GM23248 (cell line): ENCODE measurements around the gene SLC8A1. TPM values are rescaled to one million over a fixed set of nuclear protein-coding genes. Genes with fewer than 3 reads are reported as not detected.

Source experiments
- DNase-seq: peaks from one replicate; pipeline ENCODE4 v3.0.0-alpha.2; 2015
- H2AFZ ChIP-seq: fragments of 200-600 bp; sonication (generic); 2 replicates; pipeline ENCODE4 v1.6.1; 2016; ENCODE audit warnings: antibody characterized with exemption
- H3F3A ChIP-seq: fragments of 200-600 bp; sonication (generic); 2 replicates; pipeline ENCODE4 v1.6.1; 2016; ENCODE audit warnings: mild to moderate bottlenecking, antibody characterized with exemption, mixed run types; ENCODE audit not compliant: insufficient read depth
- H3K27ac ChIP-seq: fragments of 200-600 bp; sonication (generic); 2 replicates; pipeline ENCODE4 v1.5.1; 2016; ENCODE audit warnings: mild to moderate bottlenecking
- H3K27me3 ChIP-seq: fragments of 200-600 bp; sonication (generic); replicated peaks from 2 replicates; pipeline ENCODE4 v1.6.1; 2016; ENCODE audit warnings: mild to moderate bottlenecking; ENCODE audit not compliant: insufficient read depth
- H3K36me3 ChIP-seq: fragments of 200-600 bp; sonication (generic); 2 replicates; pipeline ENCODE4 v1.6.1; 2016; ENCODE audit warnings: low read depth, mild to moderate bottlenecking
- H3K4me1 ChIP-seq: fragments of 200-600 bp; sonication (generic); 2 replicates; pipeline ENCODE4 v1.6.1; 2016; ENCODE audit warnings: mild to moderate bottlenecking; ENCODE audit not compliant: insufficient read depth
- H3K4me2 ChIP-seq: fragments of 200-600 bp; sonication (generic); one replicate; pipeline ENCODE4 v1.6.1; 2016; ENCODE audit warnings: mild to moderate bottlenecking; ENCODE audit not compliant: unreplicated experiment
- H3K4me3 ChIP-seq: fragments of 200-600 bp; sonication (generic); 2 replicates; pipeline ENCODE4 v1.5.1; 2016; ENCODE audit warnings: mild to moderate bottlenecking
- H3K79me2 ChIP-seq: fragments of 200-600 bp; sonication (generic); 2 replicates; pipeline ENCODE4 v1.6.1; 2016; ENCODE audit warnings: mild to moderate bottlenecking; ENCODE audit not compliant: insufficient read depth
- H3K9ac ChIP-seq: fragments of 200-600 bp; sonication (generic); 2 replicates; pipeline ENCODE4 v1.6.1; 2016; ENCODE audit warnings: mild to moderate bottlenecking
- H3K9me2 ChIP-seq: fragments of 200-600 bp; sonication (generic); 2 replicates; pipeline ENCODE4 v1.6.1; 2016; ENCODE audit warnings: mixed run types, mild to moderate bottlenecking, moderate library complexity; ENCODE audit not compliant: insufficient read depth
- H3K9me3 ChIP-seq: fragments of 200-600 bp; sonication (generic); one replicate; pipeline ENCODE4 v1.6.1; 2017; ENCODE audit warnings: low read depth
- H4K20me1 ChIP-seq: fragments of 200-600 bp; sonication (generic); 2 replicates; pipeline ENCODE4 v1.6.0; 2016; ENCODE audit not compliant: insufficient read depth
- EZH2 ChIP-seq: fragments of 200-600 bp; sonication (generic); IDR thresholded peaks from 2 replicates; pipeline ENCODE4 v1.6.1; 2018; ENCODE audit warnings: antibody characterized with exemption, mild to moderate bottlenecking; ENCODE audit not compliant: insufficient read depth, poor library complexity, severe bottlenecking
- EZH2phosphoT487 ChIP-seq: fragments of 200-600 bp; sonication (generic); IDR thresholded peaks from 2 replicates; pipeline ENCODE4 v1.6.1; 2018; ENCODE audit warnings: antibody characterized with exemption, moderate library complexity, mild to moderate bottlenecking, low read depth; ENCODE audit not compliant: insufficient read depth
- WGBS, 2 experiments: methylation state at CpG; one replicate each; pipeline ENCODE4 v1.1.6; 2015 to 2017; ENCODE audit warnings: low lambda C conversion rate in 2 of 2, low coverage in 1 of 2; ENCODE audit errors: missing lambda C conversion rate in 2 of 2; 5-methylcytosine and 5-hydroxymethylcytosine counted together
- in situ Hi-C: fragments of 300-500 bp; cut with MboI; formaldehyde crosslinking; loops from 2 replicates; pipeline ENCODE4 v1.15.0; 2020
- polyA plus RNA-seq: library from polyadenylated mRNA; unstranded; fragments of >200 nt; fragmentation: Nextera tagmentation; extraction: Ambion mirVana; gene quantifications from 2 replicates; pipeline ENCODE4 v1.2.1, GENCODE V29; 2016
- total RNA-seq: library from RNA; depleted of rRNA; stranded (reverse); fragments of >200 nt; shearing (Covaris generic); gene quantifications from 2 replicates; pipeline ENCODE4 v1.2.3, GENCODE V29; 2014

The SLC8A1 gene
- total and polyA plus RNA-seq, 2 experiments from 2014 or later: 13.8 to 83.4 TPM

DNA sequence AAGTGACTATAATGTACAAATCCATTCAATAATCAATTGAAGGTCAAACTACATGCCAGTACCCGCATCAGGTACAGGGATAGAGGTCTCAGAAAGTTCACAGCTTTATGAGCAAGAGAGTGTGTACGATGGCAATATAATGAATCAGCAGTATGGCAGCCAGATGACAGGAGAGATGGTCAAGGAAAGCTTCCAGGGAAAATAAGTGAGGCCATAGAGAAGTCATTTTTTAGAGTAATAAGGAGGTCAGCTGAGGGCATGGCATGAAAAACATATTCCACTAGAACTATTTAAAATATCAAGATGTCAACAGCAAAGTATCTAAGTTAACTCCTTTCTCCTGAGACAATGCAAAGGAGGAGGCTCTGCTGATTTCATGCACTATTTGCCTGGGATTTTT lies 108.0 kb downstream of the SLC8A1 start:
- no peak for TF ChIP-seq EZH2
- no peak for TF ChIP-seq EZH2phosphoT487
- peak; percentile 87 for DNase-seq
- Histone ChIP-seq H3K27ac (peak overlapping the region; percentile 68), H3K4me1 (peaks cover 68% of the 10 kb centered on the region), H3K9me2 (no peaks in the 10 kb centered on the region), H3K4me2 (peak overlapping the region; percentile 59), H2AFZ (no peak overlapping the region), H4K20me1 (no peaks in the 10 kb centered on the region), H3K36me3 (no peaks in the 10 kb centered on the region), H3K4me3 (0 out of 2 replicates have a peak overlapping the region, but pooled peaks have one; percentile 5), H3F3A (peaks cover 56% of the 10 kb centered on the region), H3K79me2 (peaks cover 18% of the 10 kb centered on the region), H3K27me3 (no peaks in the 10 kb centered on the region), H3K9ac (peak overlapping the region; percentile 37; the same call in 1 of the 2 replicates), H3K9me3 (no peaks in the 10 kb centered on the region)
- in situ Hi-C loops: no loop called here
- 11 to 16% methylated on average over 2 of the region's 2 CpGs for WGBS, 2 experiments

DNA sequence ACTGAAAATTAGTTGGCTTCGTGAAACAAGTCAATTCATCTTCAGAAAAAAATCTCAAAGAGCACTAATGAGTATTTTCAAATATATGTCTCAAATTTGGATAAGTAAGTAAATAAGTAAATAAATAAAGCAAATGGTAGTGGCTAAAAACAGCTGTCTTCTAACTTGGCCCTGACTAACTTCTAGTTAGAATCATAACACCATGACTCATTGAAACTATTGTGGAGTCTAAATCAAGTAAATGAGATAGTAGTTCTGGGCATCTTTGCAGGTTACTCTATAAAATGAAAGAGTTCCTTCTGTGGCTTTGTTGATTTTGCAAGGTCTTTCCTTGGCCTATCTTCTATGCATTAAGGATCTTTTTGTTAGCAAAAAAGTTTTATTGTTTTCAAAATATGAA lies 110.7 kb downstream of the SLC8A1 start:
- H3K27me3 ChIP-seq: no peaks in the 10 kb centered on the region
- peaks cover 30% of the 10 kb centered on the region for H3F3A ChIP-seq
- H3K9me2 ChIP-seq: no peaks in the 10 kb centered on the region
- H2AFZ ChIP-seq: no peak overlapping the region
- H3K9ac ChIP-seq: no peak overlapping the region
- TF ChIP-seq EZH2 (no peak), EZH2phosphoT487 (no peak)
- no peaks in the 10 kb centered on the region for H3K9me3 ChIP-seq
- no peaks in the 10 kb centered on the region for H3K36me3 ChIP-seq
- H3K4me2 ChIP-seq: peak overlapping the region; percentile 1
- peak; percentile 77 for DNase-seq
- H3K79me2 ChIP-seq: peaks cover 27% of the 10 kb centered on the region
- in situ Hi-C loops: no loop called here
- 0 out of 2 replicates have a peak overlapping the region, but pooled peaks have one; percentile 6 for H3K27ac ChIP-seq
- 100% methylated on average over 1 of the region's 1 CpG for WGBS, 2 experiments
- H3K4me3 ChIP-seq: no peak overlapping the region
- H3K4me1 ChIP-seq: peaks cover 41% of the 10 kb centered on the region
- no peaks in the 10 kb centered on the region for H4K20me1 ChIP-seq

DNA sequence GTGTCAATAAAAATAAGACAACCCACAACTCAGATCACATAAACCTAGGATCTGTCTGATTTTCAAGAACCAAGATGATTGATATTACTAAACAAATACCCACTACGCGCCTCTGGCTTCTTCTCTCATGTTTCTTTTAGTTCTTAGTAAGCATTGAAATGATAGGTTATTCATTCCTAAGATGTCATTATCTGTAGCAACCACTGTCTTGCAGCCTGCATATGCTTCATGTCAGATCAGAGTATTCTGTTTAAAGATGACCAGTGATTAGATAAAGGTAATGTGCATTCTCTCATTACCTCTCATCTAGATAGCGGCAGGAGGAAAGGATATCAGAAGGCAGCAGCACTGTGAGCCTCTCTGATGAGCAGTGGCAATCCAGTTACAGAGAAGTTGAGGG lies 112.9 kb downstream of the SLC8A1 start:
- Histone ChIP-seq H3K27ac (no peak overlapping the region), H3K36me3 (no peaks in the 10 kb centered on the region), H2AFZ (no peak overlapping the region), H3K4me3 (no peak overlapping the region), H3K9me2 (no peaks in the 10 kb centered on the region), H3K9ac (no peak overlapping the region), H3K27me3 (no peaks in the 10 kb centered on the region), H3K4me1 (peaks cover 23% of the 10 kb centered on the region), H3K9me3 (no peaks in the 10 kb centered on the region), H4K20me1 (no peaks in the 10 kb centered on the region), H3F3A (peaks cover 12% of the 10 kb centered on the region), H3K79me2 (peaks cover 16% of the 10 kb centered on the region; the same call in 1 of the 2 replicates), H3K4me2 (no peak overlapping the region)
- 90 to 94% methylated on average over 3 of the region's 3 CpGs for WGBS, 2 experiments
- DNase-seq: no peak
- no peak for TF ChIP-seq EZH2phosphoT487
- TF ChIP-seq EZH2: no peak
- in situ Hi-C loops: no loop called here

DNA sequence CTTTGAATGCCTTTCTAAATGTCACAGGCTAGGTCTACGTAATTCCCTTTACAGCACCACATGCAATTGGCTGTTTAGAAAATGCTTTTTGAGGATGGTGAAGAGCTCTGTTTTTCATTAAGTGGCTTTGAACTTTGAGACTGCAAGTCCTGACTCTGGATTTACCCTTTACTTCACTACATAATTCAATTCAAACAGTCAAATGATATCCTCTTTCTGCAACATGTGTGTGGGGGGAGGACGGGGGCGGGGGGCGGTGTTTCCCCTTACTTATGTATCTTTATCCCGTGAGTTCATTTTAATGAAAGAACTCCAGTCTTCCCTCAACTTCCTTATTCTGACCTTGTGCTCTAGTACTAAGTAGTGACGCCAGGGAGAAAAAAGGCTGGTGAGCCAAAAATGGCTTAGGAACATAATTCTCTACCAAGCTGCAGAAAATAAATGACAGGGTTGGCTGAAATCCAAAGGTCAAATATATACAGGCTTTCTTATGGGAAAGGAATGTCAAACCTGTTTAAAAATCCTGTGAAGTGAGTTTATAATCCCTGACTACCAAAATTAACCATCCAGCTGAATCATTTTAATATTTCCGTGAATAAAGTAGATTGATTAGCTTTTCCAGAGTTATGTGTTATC lies 119.6 kb downstream of the SLC8A1 start:
- peaks cover 6% of the 10 kb centered on the region; the same call in 1 of the 2 replicates for H3K4me1 ChIP-seq
- DNase-seq: peak; percentile 29
- no peaks in the 10 kb centered on the region for H3K9me3 ChIP-seq
- no peaks in the 10 kb centered on the region for H3F3A ChIP-seq
- no peak overlapping the region for H3K4me2 ChIP-seq
- H4K20me1 ChIP-seq: no peaks in the 10 kb centered on the region
- no peaks in the 10 kb centered on the region for H3K9me2 ChIP-seq
- no peak overlapping the region; the same call in 1 of the 2 replicates for H2AFZ ChIP-seq
- in situ Hi-C loops: no loop called here
- no peak overlapping the region for H3K4me3 ChIP-seq
- WGBS, 2 experiments: 25 to 26% methylated on average over 7 of the region's 7 CpGs
- H3K9ac ChIP-seq: no peak overlapping the region
- H3K79me2 ChIP-seq: 0 out of 2 replicates have a peak, but pooled peaks cover 1% of the 10 kb centered on the region
- no peaks in the 10 kb centered on the region for H3K36me3 ChIP-seq
- H3K27ac ChIP-seq: no peak overlapping the region; the same call in 1 of the 2 replicates
- H3K27me3 ChIP-seq: no peaks in the 10 kb centered on the region
- no peak for TF ChIP-seq EZH2
- TF ChIP-seq EZH2phosphoT487: no peak
